ENCODE data around the gene LCN6.

The LCN6 gene

GRCh38 chr9:136753371-136754058, 5.2 kb upstream of the LCN6 start:
- Mint-ChIP-seq H3K27ac (no peak overlapping the region), H3K4me1 (no peaks in the 10 kb centered on the region), H3K36me3 (ENCODE audit: low read depth) (no peaks in the 10 kb centered on the region), H3K9me3 (peaks cover 17% of the 10 kb centered on the region), H3K4me3 (no peak overlapping the region), H3K27me3 (ENCODE audit: low read depth) (peaks cover 5% of the 10 kb centered on the region)
- TF ChIP-seq, protein P1, sequence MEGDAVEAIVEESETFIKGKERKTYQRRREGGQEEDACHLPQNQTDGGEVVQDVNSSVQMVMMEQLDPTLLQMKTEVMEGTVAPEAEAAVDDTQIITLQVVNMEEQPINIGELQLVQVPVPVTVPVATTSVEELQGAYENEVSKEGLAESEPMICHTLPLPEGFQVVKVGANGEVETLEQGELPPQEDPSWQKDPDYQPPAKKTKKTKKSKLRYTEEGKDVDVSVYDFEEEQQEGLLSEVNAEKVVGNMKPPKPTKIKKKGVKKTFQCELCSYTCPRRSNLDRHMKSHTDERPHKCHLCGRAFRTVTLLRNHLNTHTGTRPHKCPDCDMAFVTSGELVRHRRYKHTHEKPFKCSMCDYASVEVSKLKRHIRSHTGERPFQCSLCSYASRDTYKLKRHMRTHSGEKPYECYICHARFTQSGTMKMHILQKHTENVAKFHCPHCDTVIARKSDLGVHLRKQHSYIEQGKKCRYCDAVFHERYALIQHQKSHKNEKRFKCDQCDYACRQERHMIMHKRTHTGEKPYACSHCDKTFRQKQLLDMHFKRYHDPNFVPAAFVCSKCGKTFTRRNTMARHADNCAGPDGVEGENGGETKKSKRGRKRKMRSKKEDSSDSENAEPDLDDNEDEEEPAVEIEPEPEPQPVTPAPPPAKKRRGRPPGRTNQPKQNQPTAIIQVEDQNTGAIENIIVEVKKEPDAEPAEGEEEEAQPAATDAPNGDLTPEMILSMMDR (IDR thresholded peaks at IDR 0.05; ENCODE audit: unreplicated experiment in 3 of 3): no peak

- H3K4me3 Mint-ChIP-seq: no peak overlapping the region
- no peaks in the 10 kb centered on the region for H3K4me1 Mint-ChIP-seq
- no peaks in the 10 kb centered on the region for H3K36me3 Mint-ChIP-seq (ENCODE audit: low read depth)
- H3K27ac Mint-ChIP-seq: no peak overlapping the region
- TF ChIP-seq, protein P1 (IDR thresholded peaks at IDR 0.05; ENCODE audit: unreplicated experiment in 3 of 3): no peak
- H3K9me3 Mint-ChIP-seq: peaks cover 17% of the 10 kb centered on the region
- peaks cover 5% of the 10 kb centered on the region for H3K27me3 Mint-ChIP-seq (ENCODE audit: low read depth)
These were observed 3.5 kb upstream of the LCN6 start for GRCh38 chr9:136751814-136752213.

- Mint-ChIP-seq H3K36me3 (ENCODE audit: low read depth) (no peaks in the 10 kb centered on the region), H3K4me1 (no peaks in the 10 kb centered on the region), H3K27ac (no peak overlapping the region), H3K4me3 (no peak overlapping the region), H3K9me3 (peaks cover 17% of the 10 kb centered on the region), H3K27me3 (ENCODE audit: low read depth) (peaks cover 5% of the 10 kb centered on the region)
- TF ChIP-seq, protein P1 (IDR thresholded peaks at IDR 0.05; ENCODE audit: unreplicated experiment in 3 of 3): no peak
These were observed 2.9 kb upstream of the LCN6 start for GRCh38 chr9:136751244-136751643.

GRCh38 chr9:136750526-136750925, 2.2 kb upstream of the LCN6 start:
- H3K27ac Mint-ChIP-seq: no peak overlapping the region
- H3K4me1 Mint-ChIP-seq: no peaks in the 10 kb centered on the region
- no peak overlapping the region for H3K4me3 Mint-ChIP-seq
- no peaks in the 10 kb centered on the region for H3K36me3 Mint-ChIP-seq (ENCODE audit: low read depth)
- TF ChIP-seq, protein P1 (IDR thresholded peaks at IDR 0.05; ENCODE audit: unreplicated experiment in 3 of 3): no peak
- peaks cover 16% of the 10 kb centered on the region for H3K9me3 Mint-ChIP-seq
- H3K27me3 Mint-ChIP-seq (ENCODE audit: low read depth): peaks cover 3% of the 10 kb centered on the region

DNA sequence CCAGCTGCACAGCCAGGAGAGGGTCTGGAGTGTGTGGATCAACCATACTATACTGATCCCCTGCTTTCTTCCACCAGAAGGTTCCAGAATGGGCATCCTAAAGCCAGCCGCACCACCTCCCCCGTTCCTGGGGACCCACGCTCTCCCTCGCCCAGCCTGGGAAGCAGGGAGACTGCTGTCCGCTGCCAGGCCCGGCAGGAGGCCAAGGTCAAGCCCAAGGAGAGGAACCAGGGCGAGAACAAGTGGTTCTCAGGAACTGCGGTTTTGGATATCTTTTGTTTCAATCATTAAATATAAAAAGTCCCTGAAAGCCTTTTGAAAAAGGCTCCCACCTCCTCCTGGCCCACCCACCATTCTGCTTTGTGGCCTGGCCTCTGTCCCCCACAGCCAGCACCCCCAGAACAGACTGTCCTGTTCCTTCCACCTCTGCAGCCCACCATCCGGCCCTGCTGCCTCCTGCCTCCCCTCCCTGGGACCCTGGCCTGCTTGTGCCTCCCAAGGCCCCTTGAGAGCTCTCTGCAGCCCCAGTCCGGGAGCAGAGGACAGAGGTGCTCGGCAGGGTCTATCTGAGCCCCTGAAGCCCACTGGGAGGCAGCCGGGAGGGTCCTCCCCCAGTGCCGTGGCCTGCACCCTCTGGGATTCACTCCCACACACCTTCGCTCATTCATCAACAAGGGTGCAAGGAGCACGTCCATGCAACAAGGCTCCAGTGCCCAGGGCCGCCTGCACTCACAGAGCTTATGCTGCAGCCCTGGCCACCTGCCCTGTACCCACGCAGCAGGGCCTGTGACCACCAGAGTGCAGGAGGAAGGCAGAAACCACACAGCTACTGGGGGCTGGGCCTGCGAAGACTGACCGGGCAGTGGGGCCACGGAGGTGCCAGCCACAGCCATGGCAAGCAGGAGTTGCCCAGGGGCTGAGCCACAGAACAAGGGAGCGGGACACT, 614 bp upstream of the LCN6 start:
- Mint-ChIP-seq H3K4me1 (no peaks in the 10 kb centered on the region), H3K27ac (no peak overlapping the region), H3K4me3 (no peak overlapping the region), H3K27me3 (ENCODE audit: low read depth) (no peaks in the 10 kb centered on the region), H3K9me3 (peaks cover 14% of the 10 kb centered on the region), H3K36me3 (ENCODE audit: low read depth) (no peaks in the 10 kb centered on the region)
- TF ChIP-seq, protein P1 (IDR thresholded peaks at IDR 0.05; ENCODE audit: unreplicated experiment in 3 of 3): no peak
